Hematopoietic multipotent progenitor cell (in vitro differentiated cells): ENCODE data around the gene TNFAIP3. TPM values are rescaled to one million over a fixed set of nuclear protein-coding genes. Genes with fewer than 3 reads are reported as not detected.
A peak's percentile ranks its signal among the peaks of the same experiment; 100 is the strongest.

ENCODE experiments used
- DNase-seq, 3 donors: peaks; one replicate each; pipeline ENCODE4 v3.0.0-alpha.2; 2011 to 2015; ENCODE audit warnings: low read depth in 2 of 3, low spot score in 2 of 3
- total RNA-seq: library from RNA; depleted of rRNA; stranded (reverse); fragments of >200 nt; gene quantifications from one replicate; pipeline ENCODE4 v1.2.3, GENCODE V29; 2012

Gene TNFAIP3
- total RNA-seq, 1 donor, result 18.9 TPM

GRCh38 chr6:137917551-137918325 is 50.7 kb downstream of the TNFAIP3 start:
- no peak for DNase-seq

DNA sequence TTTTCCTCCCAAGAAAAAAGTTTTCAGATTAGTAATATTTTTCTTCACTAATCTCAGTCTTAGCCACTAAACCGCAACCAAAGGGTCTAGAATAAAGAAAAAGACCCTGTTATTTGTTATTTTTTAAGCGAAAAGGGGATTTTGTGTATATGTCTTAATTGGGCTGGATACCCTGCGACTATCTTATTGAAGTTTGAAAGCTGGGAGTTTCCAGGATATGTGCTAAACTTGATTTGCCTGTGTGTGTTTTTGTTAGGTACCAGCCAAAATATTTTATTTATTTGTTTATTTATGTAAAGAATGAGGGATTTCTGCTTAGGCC is 52.4 kb downstream of the TNFAIP3 start:
- DNase-seq, result no peak

DNA sequence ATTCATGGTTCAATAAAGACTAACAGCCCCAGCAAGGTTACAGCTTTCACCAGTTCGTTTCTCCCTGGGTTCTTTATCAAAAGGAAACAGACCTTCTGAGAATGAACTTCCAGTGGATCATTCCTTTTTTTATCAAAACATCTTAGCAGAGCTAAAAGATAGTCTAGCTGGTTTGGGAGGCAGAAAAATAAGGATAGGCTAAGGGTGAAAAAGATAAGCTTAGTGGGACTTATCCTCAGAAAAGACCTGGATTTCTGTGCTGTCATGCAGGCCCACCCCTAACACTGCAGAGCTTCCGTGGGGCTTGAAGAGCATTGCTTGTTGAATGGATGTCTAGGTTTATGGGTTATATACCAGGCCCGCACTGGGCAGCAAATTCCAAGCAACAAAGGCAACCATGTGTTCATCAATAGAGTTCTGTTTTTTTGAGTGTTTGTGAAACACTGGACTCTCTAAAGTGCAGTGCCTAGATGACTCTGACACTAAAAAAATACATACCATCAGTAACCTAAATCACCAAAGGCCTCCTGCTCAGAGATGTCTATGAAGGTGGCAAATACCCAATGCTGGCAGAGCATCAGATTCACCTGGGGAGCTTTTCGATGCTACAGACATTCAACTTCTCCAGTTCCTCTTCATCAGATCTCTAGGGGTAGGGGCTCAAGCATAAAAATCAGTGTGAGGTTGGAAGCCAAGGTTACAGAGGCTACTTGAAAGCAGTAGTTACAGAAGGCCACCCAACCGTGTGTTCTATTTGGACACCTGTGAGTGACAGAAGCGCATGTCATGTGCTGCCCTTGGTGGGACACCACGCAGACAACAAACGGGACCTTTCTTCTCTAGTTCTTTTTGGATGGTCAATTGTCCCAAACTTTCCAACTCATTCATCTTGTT is 53.0 kb downstream of the TNFAIP3 start:
- DNase-seq, result peak in 1 of 3 donors; percentile 17

GRCh38 chr6:137921823-137922222 is 54.8 kb downstream of the TNFAIP3 start:
- no peak for DNase-seq

- DNase-seq, result no peak
These were observed 57.0 kb downstream of the TNFAIP3 start for GRCh38 chr6:137923866-137924653.

GRCh38 chr6:137925141-137925698 is 58.2 kb downstream of the TNFAIP3 start:
- DNase-seq, result no peak

- peak in 1 of 3 donors; percentile 31 for DNase-seq
These were observed 59.2 kb downstream of the TNFAIP3 start for GRCh38 chr6:137926207-137926731.

- no peak for DNase-seq
These were observed 59.9 kb downstream of the TNFAIP3 start for GRCh38 chr6:137926985-137927384.

- peak; percentile 48 to 92 (median 89) for DNase-seq
These were observed 60.7 kb downstream of the TNFAIP3 start for GRCh38 chr6:137927777-137928218.

DNA sequence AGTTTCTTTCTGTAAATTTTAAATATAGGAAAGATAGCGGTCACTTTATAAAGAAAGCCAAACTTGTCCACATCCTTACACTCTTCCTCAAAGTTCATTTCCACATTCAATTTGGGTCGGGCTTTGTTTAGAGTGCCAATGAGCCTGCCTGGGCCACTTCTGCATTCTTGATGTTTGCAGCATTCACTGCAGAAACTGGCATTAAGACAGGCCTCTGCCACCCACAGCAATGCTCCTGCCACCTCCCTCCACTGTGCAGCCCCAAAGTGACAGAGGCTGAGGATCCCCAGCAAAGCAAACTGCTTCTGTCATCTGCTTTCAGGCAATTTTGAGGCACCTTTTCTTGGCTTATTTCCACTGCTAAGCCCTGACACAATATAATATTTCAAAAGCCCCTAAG is 61.2 kb downstream of the TNFAIP3 start:
- DNase-seq, result peak in 2 of 3 donors; percentile 67 to 81

DNA sequence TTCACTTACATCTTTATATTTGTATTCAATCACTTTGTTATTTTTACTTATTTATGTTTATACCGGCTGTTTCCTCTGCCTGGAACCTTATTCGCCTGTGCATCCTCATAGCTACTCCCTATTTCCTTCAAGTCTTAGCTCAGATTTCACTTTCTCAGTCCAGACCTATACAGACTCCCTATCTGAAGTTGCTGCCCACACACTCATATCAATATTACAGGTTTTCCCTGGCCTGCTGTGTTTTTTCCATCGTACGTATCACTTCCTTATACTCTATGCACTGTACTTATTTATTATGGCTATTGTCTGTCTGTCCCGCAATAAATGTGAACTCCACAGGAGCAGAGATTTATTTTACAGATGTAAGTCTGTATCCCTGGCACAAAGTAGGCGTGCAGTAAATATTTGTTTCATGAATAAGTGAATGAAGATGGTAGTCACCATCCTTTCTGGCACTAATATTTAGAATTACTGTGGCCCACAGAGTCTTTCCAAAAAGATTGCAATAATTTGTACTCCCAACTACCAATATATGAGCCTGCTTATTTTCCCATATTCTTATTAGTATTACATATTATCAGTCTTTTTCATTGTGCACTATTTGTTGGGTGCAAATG is 64.9 kb downstream of the TNFAIP3 start:
- no peak for DNase-seq

Other genes with a start within 250 kb of the TNFAIP3 start
- under 0.01 TPM for gene PERP, start 240.2 kb downstream of the TNFAIP3 start, total RNA-seq